MM.1S (cell line): ENCODE measurements around the gene ANTKMT.

ENCODE experiments used
- DNase-seq: peaks from one replicate; pipeline ENCODE4 v3.0.0-alpha.2; 2015
- H2AFZ ChIP-seq: fragments of 300-600 bp; sonication (generic); 2 replicates; pipeline ENCODE4 v1.6.0; 2016; ENCODE audit warnings: antibody characterized with exemption, low read length
- H3F3A ChIP-seq: fragments of 300-600 bp; sonication (generic); 2 replicates; pipeline ENCODE4 v1.6.1; 2016; ENCODE audit warnings: mild to moderate bottlenecking, antibody characterized with exemption, low read length, moderate library complexity, mixed read lengths; ENCODE audit not compliant: insufficient read depth
- H3K27ac ChIP-seq: fragments of 300-600 bp; sonication (generic); 2 replicates; pipeline ENCODE4 v1.5.1; 2016; ENCODE audit warnings: mild to moderate bottlenecking, low read length
- H3K27me3 ChIP-seq: fragments of 300-600 bp; sonication (generic); replicated peaks from 2 replicates; pipeline ENCODE4 v1.6.0; 2016; ENCODE audit warnings: low read length; ENCODE audit not compliant: insufficient read depth
- H3K36me3 ChIP-seq: fragments of 300-600 bp; sonication (generic); replicated peaks from 2 replicates; pipeline ENCODE4 v1.6.1; 2016; ENCODE audit warnings: mild to moderate bottlenecking, low read length, mixed read lengths; ENCODE audit not compliant: insufficient read depth
- H3K4me1 ChIP-seq: fragments of 300-600 bp; sonication (generic); 2 replicates; pipeline ENCODE4 v1.6.1; 2016; ENCODE audit warnings: low read length, mixed read lengths
- H3K4me2 ChIP-seq: fragments of 300-600 bp; sonication (generic); 2 replicates; pipeline ENCODE4 v1.6.0; 2016; ENCODE audit warnings: low read depth, low read length
- H3K4me3 ChIP-seq: fragments of 300-600 bp; sonication (generic); 2 replicates; pipeline ENCODE4 v1.5.1; 2016; ENCODE audit warnings: low read length, mixed read lengths
- H3K79me2 ChIP-seq: fragments of 300-600 bp; sonication (generic); 2 replicates; pipeline ENCODE4 v1.6.1; 2016; ENCODE audit warnings: mixed run types, low read length, mixed read lengths
- H3K9ac ChIP-seq: fragments of 300-600 bp; sonication (generic); 2 replicates; pipeline ENCODE4 v1.6.1; 2016; ENCODE audit warnings: low read length, mixed read lengths
- H3K9me2 ChIP-seq: fragments of 300-600 bp; sonication (generic); replicated peaks from 2 replicates; pipeline ENCODE4 v1.6.1; 2016; ENCODE audit warnings: mild to moderate bottlenecking, low read length, mixed read lengths; ENCODE audit not compliant: insufficient read depth
- H3K9me3 ChIP-seq: fragments of 300-600 bp; sonication (generic); replicated peaks from 2 replicates; pipeline ENCODE4 v1.6.1; 2016; ENCODE audit warnings: mild to moderate bottlenecking, low read length, mixed read lengths; ENCODE audit not compliant: insufficient read depth
- H4K20me1 ChIP-seq: fragments of 300-600 bp; sonication (generic); 2 replicates; pipeline ENCODE4 v1.6.1; 2016; ENCODE audit warnings: mild to moderate bottlenecking, low read length, moderate library complexity, mixed read lengths; ENCODE audit not compliant: insufficient read depth
- EZH2 ChIP-seq: fragments of 300-600 bp; sonication (generic); optimal IDR thresholded peaks from 2 replicates; pipeline ENCODE3; 2017; ENCODE audit warnings: low read depth, mild to moderate bottlenecking, antibody characterized with exemption, low read length, mixed read lengths
- EZH2phosphoT487 ChIP-seq: fragments of 300-600 bp; sonication (generic); IDR thresholded peaks from 2 replicates; pipeline ENCODE4 v1.6.1; 2018; ENCODE audit warnings: antibody characterized with exemption, low read length
- TF ChIP-seq, protein P1 (sequence below): fragments of 300-600 bp; sonication (generic); IDR thresholded peaks from 2 replicates; pipeline ENCODE4 v1.5.1; 2016; ENCODE audit warnings: antibody characterized with exemption, low read length, mixed read lengths

The ANTKMT gene

GRCh38 chr16:760545-761343 is 39.8 kb downstream of the ANTKMT start, which contains the start of gene MSLN:
MSLN (plus strand) TSS chr16:760734; CDS start chr16:762681, 1,947 bp downstream.
- no peaks in the 10 kb centered on the region for H3K79me2 ChIP-seq
- no peaks in the 10 kb centered on the region for H3F3A ChIP-seq
- H4K20me1 ChIP-seq: no peaks in the 10 kb centered on the region
- no peak within 1 kb of the TSS for H3K4me2 ChIP-seq
- H2AFZ ChIP-seq: no peak within 1 kb of the TSS
- no peak within 1 kb of the TSS for H3K27ac ChIP-seq
- no peaks in the 10 kb centered on the region for H3K9me3 ChIP-seq
- H3K4me3 ChIP-seq: no peak within 1 kb of the TSS
- no peak within 1 kb of the TSS for H3K9ac ChIP-seq
- peaks cover 70% of the 10 kb centered on the region for H3K27me3 ChIP-seq
- TF ChIP-seq, protein P1, sequence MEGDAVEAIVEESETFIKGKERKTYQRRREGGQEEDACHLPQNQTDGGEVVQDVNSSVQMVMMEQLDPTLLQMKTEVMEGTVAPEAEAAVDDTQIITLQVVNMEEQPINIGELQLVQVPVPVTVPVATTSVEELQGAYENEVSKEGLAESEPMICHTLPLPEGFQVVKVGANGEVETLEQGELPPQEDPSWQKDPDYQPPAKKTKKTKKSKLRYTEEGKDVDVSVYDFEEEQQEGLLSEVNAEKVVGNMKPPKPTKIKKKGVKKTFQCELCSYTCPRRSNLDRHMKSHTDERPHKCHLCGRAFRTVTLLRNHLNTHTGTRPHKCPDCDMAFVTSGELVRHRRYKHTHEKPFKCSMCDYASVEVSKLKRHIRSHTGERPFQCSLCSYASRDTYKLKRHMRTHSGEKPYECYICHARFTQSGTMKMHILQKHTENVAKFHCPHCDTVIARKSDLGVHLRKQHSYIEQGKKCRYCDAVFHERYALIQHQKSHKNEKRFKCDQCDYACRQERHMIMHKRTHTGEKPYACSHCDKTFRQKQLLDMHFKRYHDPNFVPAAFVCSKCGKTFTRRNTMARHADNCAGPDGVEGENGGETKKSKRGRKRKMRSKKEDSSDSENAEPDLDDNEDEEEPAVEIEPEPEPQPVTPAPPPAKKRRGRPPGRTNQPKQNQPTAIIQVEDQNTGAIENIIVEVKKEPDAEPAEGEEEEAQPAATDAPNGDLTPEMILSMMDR: no peak
- no peak for TF ChIP-seq EZH2
- no peak for TF ChIP-seq EZH2phosphoT487
- no peak for DNase-seq
- no peaks in the 10 kb centered on the region for H3K36me3 ChIP-seq
- no peaks in the 10 kb centered on the region for H3K4me1 ChIP-seq
- no peaks in the 10 kb centered on the region for H3K9me2 ChIP-seq

- H3K4me2 ChIP-seq: no peak overlapping the region
- no peak overlapping the region for H3K9ac ChIP-seq
- no peaks in the 10 kb centered on the region for H3K9me2 ChIP-seq
- no peaks in the 10 kb centered on the region for H3F3A ChIP-seq
- H4K20me1 ChIP-seq: no peaks in the 10 kb centered on the region
- H3K79me2 ChIP-seq: no peaks in the 10 kb centered on the region
- no peak for DNase-seq
- no peak overlapping the region for H2AFZ ChIP-seq
- peaks cover 61% of the 10 kb centered on the region for H3K27me3 ChIP-seq
- no peak overlapping the region for H3K27ac ChIP-seq
- H3K9me3 ChIP-seq: no peaks in the 10 kb centered on the region
- no peak overlapping the region for H3K4me3 ChIP-seq
- TF ChIP-seq, protein P1: no peak
- no peak for TF ChIP-seq EZH2
- TF ChIP-seq EZH2phosphoT487: no peak
- no peaks in the 10 kb centered on the region for H3K36me3 ChIP-seq
- no peaks in the 10 kb centered on the region for H3K4me1 ChIP-seq
Observed at GRCh38 chr16:761625-762513, 40.9 kb downstream of the ANTKMT start.

- no peaks in the 10 kb centered on the region for H3K9me3 ChIP-seq
- no peaks in the 10 kb centered on the region for H3F3A ChIP-seq
- H3K4me2 ChIP-seq: no peak overlapping the region
- TF ChIP-seq EZH2: no peak
- no peak overlapping the region for H3K27ac ChIP-seq
- no peaks in the 10 kb centered on the region for H3K4me1 ChIP-seq
- peaks cover 54% of the 10 kb centered on the region for H3K27me3 ChIP-seq
- no peaks in the 10 kb centered on the region for H3K36me3 ChIP-seq
- no peak for DNase-seq
- no peak overlapping the region for H3K9ac ChIP-seq
- no peaks in the 10 kb centered on the region for H3K9me2 ChIP-seq
- no peaks in the 10 kb centered on the region for H3K79me2 ChIP-seq
- H4K20me1 ChIP-seq: no peaks in the 10 kb centered on the region
- H2AFZ ChIP-seq: no peak overlapping the region
- no peak overlapping the region for H3K4me3 ChIP-seq
Observed at GRCh38 chr16:762595-763268, 41.8 kb downstream of the ANTKMT start.
